SH-SY5Y (cell line): ENCODE measurements around the gene GNG14.

ENCODE experiments used
- GATA2 ChIP-seq: IDR thresholded peaks from 2 replicates; pipeline ENCODE4 v1.6.1; 2011; ENCODE audit warnings: mild to moderate bottlenecking, low read depth, low read length
- GATA3 ChIP-seq: IDR thresholded peaks from 2 replicates; pipeline ENCODE4 v1.6.1; 2011; ENCODE audit warnings: low read depth, mild to moderate bottlenecking, low read length, moderate library complexity

GNG14 gene

GRCh38 chr19:12723381-12723640 lies 35.5 kb downstream of the GNG14 start:
- TF ChIP-seq GATA3 (no peak), GATA2 (no peak)

- peak; percentile 89 for TF ChIP-seq GATA2
- no peak; the same call in 1 of the 2 replicates for TF ChIP-seq GATA3
Observed at GRCh38 chr19:12723641-12724426, 36.0 kb downstream of the GNG14 start, which contains the start of gene TNPO2. Gene TNPO2 (minus strand): TSS chr19:12723932. CDS start chr19:12720977, 2,955 bp downstream.

GRCh38 chr19:12726988-12727316 lies 39.2 kb downstream of the GNG14 start:
- no peak for TF ChIP-seq GATA2
- TF ChIP-seq GATA3, result no peak

- no peak for TF ChIP-seq GATA3
- TF ChIP-seq GATA2, result no peak
Observed at GRCh38 chr19:12727745-12728433, 40.1 kb downstream of the GNG14 start.

GRCh38 chr19:12730064-12730463 lies 42.3 kb downstream of the GNG14 start:
- no peak for TF ChIP-seq GATA2
- no peak for TF ChIP-seq GATA3

GRCh38 chr19:12731337-12731736 lies 43.5 kb downstream of the GNG14 start:
- TF ChIP-seq GATA3, result no peak

- TF ChIP-seq GATA3 (no peak), GATA2 (no peak)
Observed at GRCh38 chr19:12733369-12734214, 45.8 kb downstream of the GNG14 start.

GRCh38 chr19:12736995-12737834 lies 49.4 kb downstream of the GNG14 start, which contains the start of gene GET3:
Gene GET3 (plus strand): TSS chr19:12737497. CDS start chr19:12737506, 9 bp downstream.
- TF ChIP-seq GATA2 (no peak), GATA3 (no peak)

GRCh38 chr19:12737835-12738351 lies 50.1 kb downstream of the GNG14 start:
- TF ChIP-seq GATA2, result no peak
